IMR-90 (cell line): ENCODE data around the gene CDC14A. TPM values are rescaled to one million over a fixed set of nuclear protein-coding genes. Genes with fewer than 3 reads are reported as not detected.

Experiments
- ATAC-seq: fragments of 200-7000 bp; cut with Tn5 transposase; 2 replicates; pipeline ENCODE4 v1.9.1; 2020; ENCODE audit warnings: low read depth, mild to moderate bottlenecking, moderate library complexity
- BruUV-seq: library from RNA; stranded (reverse); fragments of 400-500 nt; replicated peaks from 2 replicates; lab custom pipeline; 2021; lab: Mats Ljungman, UMichigan
- CTCF ChIA-PET: fragments of 300-600 bp; formaldehyde crosslinking; extraction: SDS; loops from one replicate; lab custom pipeline; 2021; ENCODE audit warnings: antibody characterized with exemption; lab: Yijun Ruan, JAX
- POLR2A ChIA-PET: fragments of 300-600 bp; sonication (Branson Sonifier 250); formaldehyde crosslinking; loops from one replicate; lab custom pipeline; 2022; ENCODE audit warnings: antibody characterized with exemption; ENCODE audit not compliant: unreplicated experiment; lab: Charles Lee
- DNase-seq: peaks from one replicate; pipeline ENCODE4 v3.0.0; 2013
- H2AFZ ChIP-seq: replicated peaks from 2 replicates; pipeline ENCODE3; 2013; ENCODE audit warnings: low read length, mild to moderate bottlenecking; ENCODE audit not compliant: poor library complexity
- H2AK5ac ChIP-seq: 2 replicates; pipeline ENCODE4 v1.6.1; 2013; ENCODE audit warnings: low read depth, low read length, inconsistent platforms
- H2AK9ac ChIP-seq: replicated peaks from 2 replicates; pipeline ENCODE3; 2013; ENCODE audit warnings: mild to moderate bottlenecking, low read depth, low read length, moderate library complexity; ENCODE audit not compliant: poor library complexity
- H2BK120ac ChIP-seq: 2 replicates; pipeline ENCODE4 v1.6.1; 2013; ENCODE audit warnings: low read depth, low read length, inconsistent platforms
- H2BK15ac ChIP-seq: 3 replicates; pipeline ENCODE4 v1.6.1; 2013; ENCODE audit warnings: low read depth, low read length, inconsistent platforms
- H2BK20ac ChIP-seq: 2 replicates; pipeline ENCODE4 v1.6.1; 2013; ENCODE audit warnings: low read depth, mild to moderate bottlenecking, inconsistent platforms, low read length, moderate library complexity
- H2BK5ac ChIP-seq: 2 replicates; pipeline ENCODE4 v1.6.1; 2013; ENCODE audit warnings: mild to moderate bottlenecking, low read depth, low read length, inconsistent platforms; ENCODE audit not compliant: poor library complexity, severe bottlenecking
- H3K14ac ChIP-seq: replicated peaks from 2 replicates; pipeline ENCODE4 v1.6.1; 2013; ENCODE audit warnings: low read depth, low read length, inconsistent platforms
- H3K18ac ChIP-seq: 2 replicates; pipeline ENCODE4 v1.6.1; 2013; ENCODE audit warnings: low read depth, low read length, control low read depth
- H3K23ac ChIP-seq: 2 replicates; pipeline ENCODE4 v1.6.1; 2013; ENCODE audit warnings: low read depth, low read length, inconsistent platforms
- H3K27ac ChIP-seq: 2 replicates; pipeline ENCODE4 v1.5.1; 2013; ENCODE audit warnings: mild to moderate bottlenecking, control low read depth, low read length; ENCODE audit not compliant: insufficient read depth
- H3K27me3 ChIP-seq: 2 replicates; pipeline ENCODE4 v1.6.1; 2013; ENCODE audit warnings: low read length; ENCODE audit not compliant: control insufficient read depth, insufficient read depth
- H3K36me3 ChIP-seq: 2 replicates; pipeline ENCODE4 v1.6.1; 2013; ENCODE audit warnings: low read length, mixed read lengths; ENCODE audit not compliant: control insufficient read depth, insufficient read depth
- H3K4ac ChIP-seq: 2 replicates; pipeline ENCODE4 v1.6.1; 2013; ENCODE audit warnings: low read depth, low read length, inconsistent platforms
- H3K4me1 ChIP-seq: 2 replicates; pipeline ENCODE4 v1.6.1; 2013; ENCODE audit warnings: low read length, mixed read lengths; ENCODE audit not compliant: control insufficient read depth, insufficient read depth
- H3K4me2 ChIP-seq: 2 replicates; pipeline ENCODE4 v1.6.1; 2013; ENCODE audit warnings: low read depth, mild to moderate bottlenecking, control low read depth, low read length, moderate library complexity
- H3K4me3 ChIP-seq: 2 replicates; pipeline ENCODE4 v1.5.1; 2013; ENCODE audit warnings: low read depth, mild to moderate bottlenecking, control low read depth, low read length, moderate library complexity; ENCODE audit not compliant: insufficient read depth
- H3K56ac ChIP-seq: 2 replicates; pipeline ENCODE4 v1.6.1; 2013; ENCODE audit warnings: low read length, inconsistent platforms; ENCODE audit not compliant: insufficient read depth; ENCODE audit errors: extremely low read depth
- H3K79me1 ChIP-seq, 2 experiments: 2 replicates each; pipeline ENCODE4 v1.6.1; 2013; ENCODE audit warnings: low read length in 2 of 2, inconsistent platforms in 1 of 2, low read depth in 1 of 2
- H3K9ac ChIP-seq: 2 replicates; pipeline ENCODE4 v1.6.1; 2013; ENCODE audit warnings: low read depth, low read length, control low read depth
- H3K9me1 ChIP-seq: 2 replicates; pipeline ENCODE4 v1.6.1; 2013; ENCODE audit warnings: low read length, inconsistent platforms; ENCODE audit not compliant: insufficient read depth
- H3K9me3 ChIP-seq: 2 replicates; pipeline ENCODE4 v1.6.1; 2013; ENCODE audit warnings: low read length; ENCODE audit not compliant: control insufficient read depth, insufficient read depth
- H4K20me1 ChIP-seq: 2 replicates; pipeline ENCODE4 v1.6.1; 2013; ENCODE audit warnings: low read length, inconsistent platforms; ENCODE audit not compliant: insufficient read depth
- H4K5ac ChIP-seq: 2 replicates; pipeline ENCODE4 v1.6.1; 2013; ENCODE audit warnings: mild to moderate bottlenecking, low read depth, low read length, control low read depth
- H4K8ac ChIP-seq, 2 experiments: 2 replicates each; pipeline ENCODE4 v1.6.1; 2013; ENCODE audit warnings: low read depth in 2 of 2, low read length in 2 of 2, control low read depth in 1 of 2, inconsistent platforms in 1 of 2
- H4K91ac ChIP-seq: 2 replicates; pipeline ENCODE4 v1.6.1; 2013; ENCODE audit warnings: low read depth, low read length, inconsistent platforms; ENCODE audit not compliant: insufficient read depth
- CEBPB ChIP-seq: IDR thresholded peaks from 2 replicates; pipeline ENCODE4 v1.6.1; 2012; ENCODE audit warnings: low read depth, low read length, improper control_type of control experiment
- CHD1 ChIP-seq: IDR thresholded peaks from 2 replicates; pipeline ENCODE4 v1.6.1; 2012; ENCODE audit warnings: low read depth, low read length, improper control_type of control experiment
- CTCF ChIP-seq: conservative IDR thresholded peaks from 2 replicates; pipeline ENCODE4 v1.5.1; 2012; ENCODE audit warnings: mild to moderate bottlenecking, low read depth, low read length, improper control_type of control experiment
- FOS ChIP-seq: fragments of 150-350 bp; IDR thresholded peaks from 2 replicates; pipeline ENCODE4 v1.6.1; 2016; ENCODE audit warnings: low read depth, low read length
- MAFK ChIP-seq: IDR thresholded peaks from 2 replicates; pipeline ENCODE4 v1.6.1; 2012; ENCODE audit warnings: low read depth, low read length, improper control_type of control experiment
- MAZ ChIP-seq: IDR thresholded peaks from 2 replicates; pipeline ENCODE4 v1.6.1; 2012; ENCODE audit warnings: low read depth, mild to moderate bottlenecking, low read length, improper control_type of control experiment, moderate library complexity, borderline replicate concordance
- MXI1 ChIP-seq: IDR thresholded peaks from 2 replicates; pipeline ENCODE4 v1.6.1; 2012; ENCODE audit warnings: low read depth, mild to moderate bottlenecking, low read length, moderate library complexity, borderline replicate concordance
- NFE2L2 ChIP-seq: fragments of 150-350 bp; IDR thresholded peaks from 2 replicates; pipeline ENCODE4 v1.6.1; 2016; ENCODE audit warnings: low read depth, mild to moderate bottlenecking, low read length
- POLR2A ChIP-seq: IDR thresholded peaks from 2 replicates; pipeline ENCODE4 v1.6.1; 2012; ENCODE audit warnings: mild to moderate bottlenecking, low read depth, low read length
- RAD21 ChIP-seq: IDR thresholded peaks from 2 replicates; pipeline ENCODE4 v1.6.1; 2012; ENCODE audit warnings: low read length, improper control_type of control experiment
- RCOR1 ChIP-seq: IDR thresholded peaks from 2 replicates; pipeline ENCODE4 v1.6.1; 2012; ENCODE audit warnings: mild to moderate bottlenecking, low read length, improper control_type of control experiment; ENCODE audit not compliant: insufficient replicate concordance
- RFX5 ChIP-seq: IDR thresholded peaks from 2 replicates; pipeline ENCODE4 v1.8.0; 2012; ENCODE audit warnings: low read depth, mild to moderate bottlenecking, low read length, moderate library complexity
- SMC3 ChIP-seq: fragments of 150-350 bp; IDR thresholded peaks from 2 replicates; pipeline ENCODE4 v1.6.1; 2016; ENCODE audit warnings: low read depth, mild to moderate bottlenecking, antibody characterized with exemption, low read length, moderate library complexity
- WGBS, 2 experiments: methylation state at CpG; one replicate each; pipeline versions ENCODE4 v1.1.5 to v1.1.7; 2013; ENCODE audit warnings: missing lambda C conversion rate in 2 of 2; ENCODE audit not compliant: insufficient read length in 1 of 2; ENCODE audit errors: extremely low coverage in 2 of 2; 5-methylcytosine and 5-hydroxymethylcytosine counted together
- dilution Hi-C: fragments of 300-500 bp; cut with HindIII; formaldehyde crosslinking; loops from one replicate; pipeline ENCODE4 v1.14.3; 2018; ENCODE audit warnings: low sequenced_read_pairs; ENCODE audit not compliant: unreplicated experiment
- in situ Hi-C: fragments of 300-500 bp; cut with MboI; formaldehyde crosslinking; loops from 3 replicates; pipeline ENCODE4 v1.14.3; 2019; ENCODE audit warnings: low sequenced_read_pairs, inconsistent platforms, mixed read lengths
- intact Hi-C: fragments of 100-400 bp; cut with micrococcal nuclease; formaldehyde crosslinking; loops from 2 replicates; pipeline ENCODE4 v1.10.0; 2022
- polyA plus RNA-seq, 3 experiments: library from polyadenylated mRNA; depleted of rRNA; stranded (reverse); fragments of >200 nt; gene quantifications; 2 replicates each; pipeline ENCODE4 v1.2.3, GENCODE V29; 2012; ENCODE audit warnings: low replicate concordance in 1 of 3
- total RNA-seq: library from RNA; depleted of rRNA; stranded (reverse); fragments of >200 nt; gene quantifications from 2 replicates; pipeline ENCODE4 v1.2.3, GENCODE V29; 2012
- TF ChIP-seq, protein P1 (sequence below): fragments of 150-350 bp; IDR thresholded peaks from 2 replicates; pipeline ENCODE4 v1.6.1; 2016; ENCODE audit warnings: low read depth, mild to moderate bottlenecking, low read length, moderate library complexity, borderline replicate concordance
- TF ChIP-seq, protein P2 (sequence below): fragments of 150-350 bp; IDR thresholded peaks from 2 replicates; pipeline ENCODE4 v1.6.1; 2017; ENCODE audit warnings: mild to moderate bottlenecking, antibody characterized with exemption, low read length, low read depth

CDC14A gene
- total and polyA plus RNA-seq, 2 of the 4 experiments (the other 2 are of a cell fraction) = 1.7 to 3.0 TPM

- Histone ChIP-seq H4K8ac (no peak overlapping the region), H3K4me3 (no peak overlapping the region), H3K9me3 (no peaks in the 10 kb centered on the region), H4K91ac (no peak overlapping the region), H4K20me1 (no peaks in the 10 kb centered on the region), H3K4me2 (no peak overlapping the region), H3K4me1 (no peaks in the 10 kb centered on the region), H3K27ac (no peak overlapping the region), H3K4ac (no peak overlapping the region), H2BK20ac (no peak overlapping the region), H3K56ac (no peak overlapping the region), H2BK5ac (no peak overlapping the region), H4K5ac (no peak overlapping the region), H3K36me3 (peaks cover 2% of the 10 kb centered on the region; the same call in 1 of the 2 replicates), H3K14ac (no peak overlapping the region), H3K9me1 (no peaks in the 10 kb centered on the region), H3K27me3 (no peaks in the 10 kb centered on the region), H2BK120ac (no peak overlapping the region), H3K23ac (no peak overlapping the region), H3K79me1 (no peaks in the 10 kb centered on the region; a peak in 1 of 4 replicates), H2AFZ (no peak overlapping the region), H2AK5ac (no peak overlapping the region), H3K9ac (no peak overlapping the region), H3K18ac (no peak overlapping the region), H2BK15ac (no peak overlapping the region), H2AK9ac (no peak overlapping the region)
- TF ChIP-seq FOS = no peak
- no peak for TF ChIP-seq CHD1
- TF ChIP-seq MAFK = no peak
- no peak for TF ChIP-seq RAD21
- no peak for TF ChIP-seq MAZ
- TF ChIP-seq RFX5 = no peak
- TF ChIP-seq, protein P1, sequence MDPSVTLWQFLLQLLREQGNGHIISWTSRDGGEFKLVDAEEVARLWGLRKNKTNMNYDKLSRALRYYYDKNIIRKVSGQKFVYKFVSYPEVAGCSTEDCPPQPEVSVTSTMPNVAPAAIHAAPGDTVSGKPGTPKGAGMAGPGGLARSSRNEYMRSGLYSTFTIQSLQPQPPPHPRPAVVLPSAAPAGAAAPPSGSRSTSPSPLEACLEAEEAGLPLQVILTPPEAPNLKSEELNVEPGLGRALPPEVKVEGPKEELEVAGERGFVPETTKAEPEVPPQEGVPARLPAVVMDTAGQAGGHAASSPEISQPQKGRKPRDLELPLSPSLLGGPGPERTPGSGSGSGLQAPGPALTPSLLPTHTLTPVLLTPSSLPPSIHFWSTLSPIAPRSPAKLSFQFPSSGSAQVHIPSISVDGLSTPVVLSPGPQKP = no peak
- no peak for TF ChIP-seq SMC3
- TF ChIP-seq NFE2L2 = no peak
- TF ChIP-seq MXI1 = no peak
- TF ChIP-seq, protein P2, sequence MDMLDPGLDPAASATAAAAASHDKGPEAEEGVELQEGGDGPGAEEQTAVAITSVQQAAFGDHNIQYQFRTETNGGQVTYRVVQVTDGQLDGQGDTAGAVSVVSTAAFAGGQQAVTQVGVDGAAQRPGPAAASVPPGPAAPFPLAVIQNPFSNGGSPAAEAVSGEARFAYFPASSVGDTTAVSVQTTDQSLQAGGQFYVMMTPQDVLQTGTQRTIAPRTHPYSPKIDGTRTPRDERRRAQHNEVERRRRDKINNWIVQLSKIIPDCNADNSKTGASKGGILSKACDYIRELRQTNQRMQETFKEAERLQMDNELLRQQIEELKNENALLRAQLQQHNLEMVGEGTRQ = no peak
- no peak for TF ChIP-seq POLR2A
- no peak for TF ChIP-seq CEBPB
- TF ChIP-seq RCOR1 = no peak
- no peak for TF ChIP-seq CTCF
- 50% methylated on average over 1 of the region's 6 CpGs; no CpG with 5 or more reads in 1 of the 2 experiments for WGBS, 2 experiments
- intact Hi-C loops (loop anchor here (1.0 to 5.0 kb wide), 6 partner anchors 107 to 651 kb away; partner anchors contain the start of genes CDC14A, RTCA and TRMT13), dilution Hi-C loops (loop anchor here (25.0 kb wide), 1 partner anchor 428 kb away; the partner anchor contains the start of genes EXTL2 and SLC30A7), in situ Hi-C loops (loop anchor here (5.0 kb wide), 1 partner anchor 652 kb away; no protein-coding TSS in a partner anchor)
- DNase-seq (no peak), ATAC-seq (no peak)
- no TSS peak for BruUV-seq
- CTCF ChIA-PET = interaction anchor here (0.5 to 1.6 kb wide), 10 partner anchors 10 to 647 kb away, joined by 3 to 18 read pairs (median 3); a partner anchor contains a TSS
- POLR2A ChIA-PET = no interaction called here
These were observed 106.5 kb downstream of the CDC14A start for GRCh38 chr1:100458661-100459357.
